Glutamatergic neuron (in vitro differentiated cells): ENCODE results near the gene EPC2. TPM values are rescaled to one million over a fixed set of nuclear protein-coding genes. Genes with fewer than 3 reads are reported as not detected.
"Not testable (repeated sequence)": the region's sequence is repeated elsewhere in the genome, so short reads cannot be mapped to it uniquely, and the experiment has no call there.

Experiments
- DNase-seq: peaks from one replicate; pipeline ENCODE4 v3.0.0; 2022
- H3K27ac Mint-ChIP-seq: one replicate; pipeline ENCODE4 v1.8.0; 2020; ENCODE audit warnings: mild to moderate bottlenecking, mixed read lengths, inconsistent platforms; ENCODE audit not compliant: unreplicated experiment
- H3K27me3 Mint-ChIP-seq: one replicate; pipeline ENCODE4 v1.8.0; 2020; ENCODE audit warnings: mild to moderate bottlenecking, moderate library complexity, mixed read lengths, inconsistent platforms; ENCODE audit not compliant: unreplicated experiment
- H3K36me3 Mint-ChIP-seq: one replicate; pipeline ENCODE4 v1.8.0; 2020; ENCODE audit warnings: mild to moderate bottlenecking, mixed read lengths, inconsistent platforms; ENCODE audit not compliant: unreplicated experiment
- H3K4me1 Mint-ChIP-seq: one replicate; pipeline ENCODE4 v1.8.0; 2020; ENCODE audit warnings: mild to moderate bottlenecking, low read depth, mixed read lengths, inconsistent platforms; ENCODE audit not compliant: unreplicated experiment
- H3K4me3 Mint-ChIP-seq: one replicate; pipeline ENCODE4 v1.8.0; 2020; ENCODE audit warnings: mild to moderate bottlenecking, mixed read lengths, inconsistent platforms; ENCODE audit not compliant: unreplicated experiment
- H3K9me3 Mint-ChIP-seq: one replicate; pipeline ENCODE4 v1.8.0; 2020; ENCODE audit warnings: mild to moderate bottlenecking, moderate library complexity, mixed read lengths, inconsistent platforms; ENCODE audit not compliant: unreplicated experiment
- total RNA-seq: library from RNA; stranded (reverse); fragmentation: NEBNext Ultra II Directional; extraction: Animal tissue kit (Norgen Biotek cat#: 25700); gene quantifications from one replicate; pipeline ENCODE4 v1.2.1, GENCODE V29; 2021; ENCODE audit not compliant: unreplicated experiment
- TF ChIP-seq, protein P1 (sequence below): fragments of 200-600 bp; sonication (generic); IDR thresholded peaks from one replicate; pipeline ENCODE4 v1.5.0; 2021; ENCODE audit not compliant: partially characterized antibody, unreplicated experiment

EPC2 gene
- total RNA-seq, 1 donor from 2014 or later: 40.9 TPM

DNA sequence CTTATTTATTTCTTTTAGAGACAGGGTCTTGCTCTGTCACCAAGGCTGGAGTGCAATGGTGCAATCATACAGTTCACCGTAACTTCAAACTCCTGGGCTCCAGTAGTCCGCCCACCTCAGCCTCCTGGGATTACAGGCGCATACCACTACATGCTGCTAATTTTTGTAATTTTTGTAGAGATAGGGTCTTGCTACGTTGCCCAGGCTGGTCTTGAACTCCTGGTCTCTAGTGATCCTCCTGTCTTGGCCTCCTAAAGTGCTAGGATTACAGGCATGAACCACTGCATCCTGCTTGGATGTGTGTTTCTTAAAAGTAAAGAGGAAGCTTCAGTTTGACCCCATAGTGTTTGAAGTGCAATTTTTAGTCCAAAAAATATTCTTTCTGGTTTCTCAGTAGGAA is 125.5 kb downstream of the EPC2 start:
- no peak overlapping the region for H3K4me3 Mint-ChIP-seq
- H3K27ac Mint-ChIP-seq: no peak overlapping the region
- TF ChIP-seq, protein P1, sequence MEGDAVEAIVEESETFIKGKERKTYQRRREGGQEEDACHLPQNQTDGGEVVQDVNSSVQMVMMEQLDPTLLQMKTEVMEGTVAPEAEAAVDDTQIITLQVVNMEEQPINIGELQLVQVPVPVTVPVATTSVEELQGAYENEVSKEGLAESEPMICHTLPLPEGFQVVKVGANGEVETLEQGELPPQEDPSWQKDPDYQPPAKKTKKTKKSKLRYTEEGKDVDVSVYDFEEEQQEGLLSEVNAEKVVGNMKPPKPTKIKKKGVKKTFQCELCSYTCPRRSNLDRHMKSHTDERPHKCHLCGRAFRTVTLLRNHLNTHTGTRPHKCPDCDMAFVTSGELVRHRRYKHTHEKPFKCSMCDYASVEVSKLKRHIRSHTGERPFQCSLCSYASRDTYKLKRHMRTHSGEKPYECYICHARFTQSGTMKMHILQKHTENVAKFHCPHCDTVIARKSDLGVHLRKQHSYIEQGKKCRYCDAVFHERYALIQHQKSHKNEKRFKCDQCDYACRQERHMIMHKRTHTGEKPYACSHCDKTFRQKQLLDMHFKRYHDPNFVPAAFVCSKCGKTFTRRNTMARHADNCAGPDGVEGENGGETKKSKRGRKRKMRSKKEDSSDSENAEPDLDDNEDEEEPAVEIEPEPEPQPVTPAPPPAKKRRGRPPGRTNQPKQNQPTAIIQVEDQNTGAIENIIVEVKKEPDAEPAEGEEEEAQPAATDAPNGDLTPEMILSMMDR: no peak
- H3K27me3 Mint-ChIP-seq: no peaks in the 10 kb centered on the region
- no peak for DNase-seq
- peaks cover 2% of the 10 kb centered on the region for H3K9me3 Mint-ChIP-seq
- peaks cover 8% of the 10 kb centered on the region for H3K4me1 Mint-ChIP-seq
- H3K36me3 Mint-ChIP-seq: no peaks in the 10 kb centered on the region

DNA sequence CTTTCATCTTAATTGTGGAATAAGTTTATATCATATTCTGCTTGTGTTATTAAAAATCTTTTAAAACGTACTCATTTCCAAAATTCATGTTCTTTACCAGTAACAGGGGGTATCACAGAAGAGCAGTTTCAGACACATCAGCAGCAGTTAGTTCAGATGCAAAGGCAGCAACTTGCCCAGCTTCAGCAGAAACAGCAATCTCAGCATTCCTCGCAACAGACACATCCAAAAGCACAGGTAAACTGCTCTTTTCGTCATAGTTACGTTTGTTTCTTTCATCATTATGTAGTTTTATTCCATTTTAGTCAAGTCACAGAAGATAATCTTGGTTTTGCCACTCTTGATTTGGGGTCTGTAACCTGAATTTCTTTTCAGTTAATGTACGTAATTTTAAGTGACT is 137.0 kb downstream of the EPC2 start:
- Mint-ChIP-seq H3K27ac (no peak overlapping the region), H3K27me3 (no peaks in the 10 kb centered on the region), H3K36me3 (no peaks in the 10 kb centered on the region), H3K4me1 (peaks cover 2% of the 10 kb centered on the region), H3K9me3 (no peaks in the 10 kb centered on the region), H3K4me3 (no peak overlapping the region)
- no peak for DNase-seq
- TF ChIP-seq, protein P1: no peak

- H3K4me3 Mint-ChIP-seq: no peak overlapping the region
- no peak for DNase-seq
- peaks cover 7% of the 10 kb centered on the region for H3K4me1 Mint-ChIP-seq
- no peak overlapping the region for H3K27ac Mint-ChIP-seq
- H3K36me3 Mint-ChIP-seq: peaks cover 5% of the 10 kb centered on the region
- H3K27me3 Mint-ChIP-seq: no peaks in the 10 kb centered on the region
- TF ChIP-seq, protein P1: no peak
- no peaks in the 10 kb centered on the region for H3K9me3 Mint-ChIP-seq
Observed at GRCh38 chr2:148789059-148789458, 144.5 kb downstream of the EPC2 start.

GRCh38 chr2:148790172-148790571 is 145.6 kb downstream of the EPC2 start:
- not testable (repeated sequence) for H3K4me1 Mint-ChIP-seq, H3K9me3 Mint-ChIP-seq, H3K36me3 Mint-ChIP-seq, H3K4me3 Mint-ChIP-seq, DNase-seq, H3K27ac Mint-ChIP-seq, H3K27me3 Mint-ChIP-seq

DNA sequence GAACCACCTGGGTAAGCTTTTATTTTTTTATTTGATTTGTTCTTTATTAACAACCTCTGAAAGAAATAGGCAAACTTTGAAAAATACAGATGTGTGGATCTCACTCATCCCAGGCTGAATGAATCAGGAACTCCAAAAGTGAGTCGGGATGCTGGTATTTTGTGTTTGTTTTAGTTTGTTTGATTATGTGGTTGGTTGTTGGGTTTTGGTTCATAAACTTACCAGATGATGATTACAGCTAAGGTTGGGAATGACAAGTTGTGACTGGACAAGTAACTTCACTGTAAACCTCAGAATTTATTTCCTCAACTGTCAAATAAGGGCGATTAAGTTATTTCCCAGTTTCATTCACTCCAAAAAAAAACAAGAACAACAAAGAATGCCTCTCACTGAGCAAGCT is 150.0 kb downstream of the EPC2 start:
- Mint-ChIP-seq H3K27me3 (no peaks in the 10 kb centered on the region), H3K36me3 (peaks cover 5% of the 10 kb centered on the region), H3K27ac (no peak overlapping the region), H3K4me3 (no peak overlapping the region), H3K9me3 (peaks cover 2% of the 10 kb centered on the region), H3K4me1 (peaks cover 30% of the 10 kb centered on the region)
- no peak for DNase-seq
- TF ChIP-seq, protein P1: no peak
